HG03521 (cell line): ENCODE results near the gene LSM14B.
"Not testable (repeated sequence)": the region's sequence is repeated elsewhere in the genome, so short reads cannot be mapped to it uniquely, and the experiment has no call there.

Source experiments
- ATAC-seq: cut with Tn5 transposase; IDR thresholded peaks from one replicate; pipeline ENCODE4 v1.9.1; 2021; ENCODE audit warnings: mild to moderate bottlenecking, moderate library complexity; ENCODE audit not compliant: unreplicated experiment

The LSM14B gene

GRCh38 chr20:62111148-62111547 lies 11.1 kb upstream of the LSM14B start:
- no peak for ATAC-seq

- ATAC-seq = no peak
Observed at GRCh38 chr20:62112368-62112767, 9.9 kb upstream of the LSM14B start.

GRCh38 chr20:62114894-62115293 lies 7.4 kb upstream of the LSM14B start:
- no peak for ATAC-seq

GRCh38 chr20:62115800-62116407 lies 6.4 kb upstream of the LSM14B start:
- ATAC-seq = not testable (repeated sequence)

GRCh38 chr20:62116558-62117361 lies 5.5 kb upstream of the LSM14B start:
- ATAC-seq = no peak

GRCh38 chr20:62117362-62117646 lies 5.0 kb upstream of the LSM14B start:
- ATAC-seq = no peak

- no peak for ATAC-seq
Observed at GRCh38 chr20:62117658-62118057, 4.6 kb upstream of the LSM14B start.

GRCh38 chr20:62118113-62119043 lies 3.9 kb upstream of the LSM14B start:
- ATAC-seq = no peak

- no peak for ATAC-seq
Observed at GRCh38 chr20:62119115-62119514, 3.2 kb upstream of the LSM14B start.

- ATAC-seq = no peak
Observed at GRCh38 chr20:62119591-62120364, 2.5 kb upstream of the LSM14B start.

GRCh38 chr20:62120365-62120762 lies 1.9 kb upstream of the LSM14B start:
- ATAC-seq = no peak

- ATAC-seq = no peak
Observed at GRCh38 chr20:62120990-62121775, 1.1 kb upstream of the LSM14B start.

GRCh38 chr20:62122654-62123449 lies 577 bp downstream of the LSM14B start:
- ATAC-seq = peak; percentile 8

- no peak for ATAC-seq
Observed at GRCh38 chr20:62123450-62124118, 1.3 kb downstream of the LSM14B start.

- no peak for ATAC-seq
Observed at GRCh38 chr20:62126141-62126540, 3.9 kb downstream of the LSM14B start.

- ATAC-seq = no peak
Observed at GRCh38 chr20:62127799-62128198, 5.5 kb downstream of the LSM14B start.

GRCh38 chr20:62128502-62128901 lies 6.2 kb downstream of the LSM14B start:
- ATAC-seq = no peak

GRCh38 chr20:62129731-62130531 lies 7.7 kb downstream of the LSM14B start:
- no peak for ATAC-seq
